SK-N-SH (cell line): Measurements from ENCODE around the gene SZRD1. TPM values are rescaled to one million over a fixed set of nuclear protein-coding genes. Genes with fewer than 3 reads are reported as not detected.

ENCODE experiments used
- CTCF ChIA-PET: fragments of 300-600, 350-600 bp; formaldehyde crosslinking; extraction: SDS; loops from one replicate; lab custom pipeline; 2021; lab: Yijun Ruan, JAX
- POLR2A ChIA-PET: fragments of 350-600 bp; sonication (Branson Sonifier 250); formaldehyde crosslinking; extraction: SDS; loops from one replicate; lab custom pipeline; 2020; ENCODE audit warnings: antibody characterized with exemption, inconsistent platforms; lab: Yijun Ruan, JAX
- DNase-seq: peaks from one replicate; pipeline ENCODE4 v3.0.0; 2012
- H2AFZ ChIP-seq: fragments of 200-600 bp; sonication (generic); 2 replicates; pipeline ENCODE4 v1.8.1; 2016; ENCODE audit warnings: antibody characterized with exemption, mild to moderate bottlenecking, low read depth
- H3F3A ChIP-seq: fragments of 200-600 bp; sonication (generic); replicated peaks from 2 replicates; pipeline ENCODE3; 2016; ENCODE audit warnings: antibody characterized with exemption, mild to moderate bottlenecking; ENCODE audit not compliant: insufficient read depth
- H3K27ac ChIP-seq, 2 experiments: fragments of 200-500 bp in 1 of 2; fragments of 200-600 bp in 1 of 2; sonication (Bioruptor generic) in 1 of 2; sonication (generic), shearing (Covaris generic) in 1 of 2; 2 replicates each; pipeline versions ENCODE4 v1.5.1 to v1.6.1; 2014 to 2016; ENCODE audit warnings: low read depth in 2 of 2, inconsistent platforms in 1 of 2, low read length in 1 of 2, mild to moderate bottlenecking in 1 of 2, mixed read lengths in 1 of 2
- H3K27me3 ChIP-seq: fragments of 200-600 bp; sonication (generic), shearing (Covaris generic); 2 replicates; pipeline ENCODE4 v1.6.1; 2016; ENCODE audit warnings: mixed run types; ENCODE audit not compliant: insufficient read depth
- H3K36me3 ChIP-seq, 2 experiments: fragments of 200-500 bp in 1 of 2; fragments of 200-600 bp in 1 of 2; sonication (Bioruptor generic) in 1 of 2; sonication (generic) in 1 of 2; replicated peaks in 1 of 2; 2 replicates each; pipeline versions ENCODE3 to v1.5.1; 2014 to 2016; ENCODE audit warnings: low read length in 1 of 2, mild to moderate bottlenecking in 1 of 2; ENCODE audit not compliant: insufficient read depth in 2 of 2, control insufficient read depth in 1 of 2
- H3K4me1 ChIP-seq, 2 experiments: fragments of 200-500 bp in 1 of 2; fragments of 200-600 bp in 1 of 2; sonication (Bioruptor generic) in 1 of 2; sonication (generic), shearing (Covaris generic) in 1 of 2; 2 replicates each; pipeline versions ENCODE4 v1.5.1 to v1.6.1; 2014 to 2016; ENCODE audit warnings: low read depth in 1 of 2, low read length in 1 of 2, mixed run types in 1 of 2; ENCODE audit not compliant: insufficient read depth in 2 of 2, control insufficient read depth in 1 of 2
- H3K4me2 ChIP-seq: fragments of 200-600 bp; sonication (generic), shearing (Covaris generic); 2 replicates; pipeline ENCODE4 v1.6.1; 2017; ENCODE audit warnings: mixed run types
- H3K4me3 ChIP-seq, 2 experiments: fragments of 200-500 bp in 1 of 2; fragments of 200-600 bp in 1 of 2; sonication (Bioruptor generic) in 1 of 2; sonication (generic), shearing (Covaris generic) in 1 of 2; 2 replicates each; pipeline versions ENCODE4 v1.5.1 to v1.8.1; 2014 to 2016; ENCODE audit warnings: low read depth in 2 of 2, inconsistent platforms in 1 of 2, low read length in 1 of 2, mild to moderate bottlenecking in 1 of 2, mixed read lengths in 1 of 2, moderate library complexity in 1 of 2
- H3K79me2 ChIP-seq: fragments of 200-600 bp; sonication (generic); 2 replicates; pipeline ENCODE4 v1.8.1; 2017; ENCODE audit warnings: mild to moderate bottlenecking; ENCODE audit not compliant: insufficient read depth
- H3K9ac ChIP-seq: fragments of 200-600 bp; sonication (generic); 2 replicates; pipeline ENCODE4 v1.6.1; 2017; ENCODE audit warnings: mixed run types
- H3K9me2 ChIP-seq: fragments of 200-600 bp; sonication (generic); 2 replicates; pipeline ENCODE4 v1.6.1; 2017; ENCODE audit warnings: mixed run types
- H3K9me3 ChIP-seq: fragments of 200-600 bp; sonication (generic); 2 replicates; pipeline ENCODE4 v1.6.1; 2017; ENCODE audit warnings: mixed run types, mild to moderate bottlenecking, moderate library complexity
- H4K20me1 ChIP-seq: fragments of 200-600 bp; sonication (generic); 2 replicates; pipeline ENCODE4 v1.6.1; 2017; ENCODE audit warnings: mild to moderate bottlenecking, mixed run types; ENCODE audit not compliant: insufficient read depth
- CHD2 ChIP-seq: fragments of 150-350 bp; IDR thresholded peaks from 2 replicates; pipeline ENCODE4 v1.6.1; 2018; ENCODE audit warnings: low read length; ENCODE audit not compliant: partially characterized antibody
- ELF1 ChIP-seq: IDR thresholded peaks from 2 replicates; pipeline ENCODE4 v1.4.0; 2012
- EP300 ChIP-seq, 2 experiments: IDR thresholded peaks; 2 replicates each; pipeline versions ENCODE4 v1.4.0 to v1.6.1; 2012; ENCODE audit warnings: borderline replicate concordance in 1 of 2, low read depth in 1 of 2, low read length in 1 of 2
- EZH2phosphoT487 ChIP-seq: fragments of 200-600 bp; sonication (generic); IDR thresholded peaks from 2 replicates; pipeline ENCODE4 v1.6.1; 2017; ENCODE audit warnings: low read depth, mixed run types, mild to moderate bottlenecking, antibody characterized with exemption, moderate library complexity, borderline replicate concordance
- FOXJ3 ChIP-seq: sonication (generic); formaldehyde crosslinking; IDR thresholded peaks from 2 replicates; pipeline ENCODE4 v1.5.1; 2020; ENCODE audit warnings: mild to moderate bottlenecking, missing genetic modification reagents
- FOXM1 ChIP-seq: IDR thresholded peaks from 2 replicates; pipeline ENCODE4 v1.4.0; 2012; ENCODE audit warnings: low read depth, mild to moderate bottlenecking
- GABPA ChIP-seq: IDR thresholded peaks from 2 replicates; pipeline ENCODE4 v1.4.0; 2012; ENCODE audit warnings: low read depth, mild to moderate bottlenecking
- GATA2 ChIP-seq: sonication (generic); formaldehyde crosslinking; IDR thresholded peaks from 2 replicates; pipeline ENCODE4 v1.5.0; 2020; ENCODE audit warnings: mild to moderate bottlenecking, missing genetic modification reagents
- IRF3 ChIP-seq: fragments of 150-350 bp; IDR thresholded peaks from 2 replicates; pipeline ENCODE4 v1.6.1; 2016; ENCODE audit warnings: mild to moderate bottlenecking, low read depth, low read length
- JUND ChIP-seq: IDR thresholded peaks from 2 replicates; pipeline ENCODE4 v1.4.0; 2012
- NFIC ChIP-seq: IDR thresholded peaks from 2 replicates; pipeline ENCODE4 v1.4.0; 2012; ENCODE audit warnings: borderline replicate concordance
- NRF1 ChIP-seq: IDR thresholded peaks from 2 replicates; pipeline ENCODE4 v1.6.1; 2012; ENCODE audit warnings: low read depth, mild to moderate bottlenecking, low read length
- RFX5 ChIP-seq: IDR thresholded peaks from 2 replicates; pipeline ENCODE4 v1.6.1; 2012; ENCODE audit warnings: mild to moderate bottlenecking, improper control_type of control experiment, low read length
- RXRA ChIP-seq: IDR thresholded peaks from 2 replicates; pipeline ENCODE4 v1.4.0; 2012; ENCODE audit warnings: low read depth, mild to moderate bottlenecking, borderline replicate concordance
- SIN3A ChIP-seq: IDR thresholded peaks from 2 replicates; pipeline ENCODE4 v1.6.1; 2012; ENCODE audit warnings: low read depth, mild to moderate bottlenecking, low read length, moderate library complexity, borderline replicate concordance
- TAF1 ChIP-seq: IDR thresholded peaks from 2 replicates; pipeline ENCODE4 v1.6.1; 2012; ENCODE audit warnings: low read depth, mild to moderate bottlenecking, low read length, moderate library complexity, borderline replicate concordance
- TCF12 ChIP-seq: IDR thresholded peaks from 2 replicates; pipeline ENCODE4 v1.4.0; 2012
- TEAD4 ChIP-seq: IDR thresholded peaks from 2 replicates; pipeline ENCODE4 v1.4.0; 2012; ENCODE audit warnings: mild to moderate bottlenecking, borderline replicate concordance; ENCODE audit not compliant: insufficient read depth
- USF2 ChIP-seq: fragments of 150-350 bp; IDR thresholded peaks from 2 replicates; pipeline ENCODE4 v1.6.1; 2017; ENCODE audit warnings: antibody characterized with exemption, low read length, low read depth, borderline replicate concordance
- WGBS: methylation state at CpG from one replicate; pipeline ENCODE4 v1.1.6; 2017; ENCODE audit warnings: low lambda C conversion rate; 5-methylcytosine and 5-hydroxymethylcytosine counted together
- polyA plus RNA-seq, 3 experiments: library from polyadenylated mRNA; depleted of rRNA; stranded (reverse); fragments of >200 nt; gene quantifications; 2 replicates each; pipeline ENCODE4 v1.2.3, GENCODE V29; 2012
- TF ChIP-seq, protein P1 (sequence below): IDR thresholded peaks from 2 replicates; pipeline ENCODE4 v1.4.0; 2012; ENCODE audit warnings: low read depth

SZRD1 gene
- polyA plus RNA-seq, 1 of the 3 experiments (the other 2 are of a cell fraction) = 119 TPM

- TF ChIP-seq FOXJ3 (CRISPR knock-in tag) (0 out of 2 replicates have a peak, but pooled peaks have one; percentile 13), NRF1 (peak; percentile 95)
Measured at GRCh38 chr1:16351994-16352841, 14.8 kb upstream of the SZRD1 start, which contains the start of gene FBXO42 (continued).

- Histone ChIP-seq H3K4me3 (peak overlapping the region; percentile 69 to 82), H3K27me3 (no peaks in the 10 kb centered on the region), H3K36me3 (no peaks in the 10 kb centered on the region), H3K4me2 (peak overlapping the region; percentile 84), H3K9me2 (no peaks in the 10 kb centered on the region), H3K27ac (peak overlapping the region; percentile 75 to 92), H3K9ac (peak overlapping the region; percentile 94), H3K4me1 (peaks cover 6 to 18% of the 10 kb centered on the region in 2 experiments; a peak in 3 of 4 replicates), H3K9me3 (no peaks in the 10 kb centered on the region), H3K79me2 (peaks cover 42% of the 10 kb centered on the region), H4K20me1 (peaks cover 31% of the 10 kb centered on the region), H3F3A (peaks cover 11% of the 10 kb centered on the region), H2AFZ (peak overlapping the region; percentile 78)
- no peak for TF ChIP-seq SIN3A
- no peak for TF ChIP-seq NFIC
- TF ChIP-seq JUND = no peak
- TF ChIP-seq, protein P1, sequence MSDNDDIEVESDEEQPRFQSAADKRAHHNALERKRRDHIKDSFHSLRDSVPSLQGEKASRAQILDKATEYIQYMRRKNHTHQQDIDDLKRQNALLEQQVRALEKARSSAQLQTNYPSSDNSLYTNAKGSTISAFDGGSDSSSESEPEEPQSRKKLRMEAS = no peak
- TF ChIP-seq FOXM1 = no peak
- TF ChIP-seq IRF3 = no peak
- no peak for TF ChIP-seq TAF1
- TF ChIP-seq EZH2phosphoT487 = no peak
- TF ChIP-seq TEAD4 = no peak
- TF ChIP-seq TCF12 = no peak
- no peak for TF ChIP-seq RXRA
- no peak for TF ChIP-seq NRF1
- TF ChIP-seq CHD2 = no peak
- TF ChIP-seq USF2 = no peak
- TF ChIP-seq EP300 (IDR thresholded peaks at IDR 0.05; ENCODE audit: borderline replicate concordance in 1 of 2, low read depth in 1 of 2, low read length in 1 of 2) = no peak
- TF ChIP-seq GATA2 (CRISPR knock-in tag) = no peak
- TF ChIP-seq ELF1 = no peak
- no peak for TF ChIP-seq GABPA
- TF ChIP-seq RFX5 = no peak
- POLR2A ChIA-PET = interaction anchor here (0.9 to 1.3 kb wide), 5 partner anchors 10 to 136 kb away, joined by 3 to 5 read pairs (median 3); partner anchors contain the start of gene NECAP2
- WGBS = 56% methylated on average over 11 of the region's 11 CpGs
- no peak for DNase-seq
- CTCF ChIA-PET = interaction anchor here (0.6 to 4.3 kb wide), 14 partner anchors 11 to 274 kb away, joined by 3 to 46 read pairs (median 4); partner anchors contain the start of gene SZRD1
Measured at GRCh38 chr1:16352842-16353535, 14.1 kb upstream of the SZRD1 start.
